ENCODE data around the gene P2RY8. TPM values are rescaled to one million over a fixed set of nuclear protein-coding genes. Genes with fewer than 3 reads are reported as not detected.
"Not testable (repeated sequence)": the region's sequence is repeated elsewhere in the genome, so short reads cannot be mapped to it uniquely, and the experiment has no call there.

The P2RY8 gene
- total and polyA plus RNA-seq, 4 experiments from 2014 or later = 194 to 261 (median 195) TPM

GRCh38 chrX:1450361-1451161 is 86.4 kb downstream of the P2RY8 start:
- intact Hi-C loops (cut with micrococcal nuclease) = no loop called here
- H3K27me3 Mint-ChIP-seq = no peaks in the 10 kb centered on the region
- peak overlapping the region; percentile 3 for H3K27ac ChIP-seq (ENCODE audit: low read depth, low read length)
- H3K9me3 Mint-ChIP-seq = peaks cover 2 to 19% (median 15%) of the 10 kb centered on the region in 8 donors
- H3K4me1 ChIP-seq (ENCODE audit: insufficient read depth, low read length) = peaks cover 36% of the 10 kb centered on the region
- ChIA-PET POLR2A (ENCODE audit: partially characterized antibody) (no interaction called here), CTCF (ENCODE audit: partially characterized antibody) (no interaction called here)
- no peaks in the 10 kb centered on the region for H3K36me3 ChIP-seq (ENCODE audit: insufficient read depth, low read length)
- peaks cover 22 to 34% of the 10 kb centered on the region in 2 donors for H3K36me3 Mint-ChIP-seq
- H3K9me3 ChIP-seq (ENCODE audit: control insufficient read depth in 1 of 2, low read length in 2 of 2) = no peaks in the 10 kb centered on the region
- no peaks in the 10 kb centered on the region for H3K27me3 ChIP-seq (ENCODE audit: insufficient read depth, low read length)
- H3K27ac Mint-ChIP-seq = peak overlapping the region in 1 of 7 donors; percentile 79
- peak overlapping the region in 1 of 8 donors; percentile 23 for H3K4me3 Mint-ChIP-seq
- no peak overlapping the region for H3K4me3 ChIP-seq (ENCODE audit: low read length in 2 of 2)
- DNase-seq = peak in 1 of 5 donors; percentile 43
- H3K4me1 Mint-ChIP-seq = peaks cover 16 to 36% (median 23%) of the 10 kb centered on the region in 4 donors

GRCh38 chrX:1449823-1450149 is 87.2 kb downstream of the P2RY8 start:
- H3K4me1 Mint-ChIP-seq = peaks cover 14 to 37% (median 18%) of the 10 kb centered on the region in 4 donors
- ChIA-PET CTCF (ENCODE audit: partially characterized antibody) (no interaction called here), POLR2A (ENCODE audit: partially characterized antibody) (no interaction called here)
- intact Hi-C loops (cut with micrococcal nuclease) = no loop called here
- H3K27me3 Mint-ChIP-seq = no peaks in the 10 kb centered on the region
- peaks cover 31% of the 10 kb centered on the region for H3K4me1 ChIP-seq (ENCODE audit: insufficient read depth, low read length)
- H3K9me3 Mint-ChIP-seq = peaks cover 3 to 20% (median 17%) of the 10 kb centered on the region in 8 donors
- H3K4me3 Mint-ChIP-seq = peak overlapping the region in 3 of 8 donors; percentile 40 to 46 (median 44)
- no peak overlapping the region for H3K27ac ChIP-seq (ENCODE audit: low read depth, low read length)
- H3K27ac Mint-ChIP-seq = peak overlapping the region in 5 of 7 donors; percentile 28 to 91 (median 65)
- H3K27me3 ChIP-seq (ENCODE audit: insufficient read depth, low read length) = no peaks in the 10 kb centered on the region
- no peak overlapping the region for H3K4me3 ChIP-seq (ENCODE audit: low read length in 2 of 2)
- H3K9me3 ChIP-seq (ENCODE audit: control insufficient read depth in 1 of 2, low read length in 2 of 2) = no peaks in the 10 kb centered on the region
- peaks cover 2% of the 10 kb centered on the region for H3K36me3 ChIP-seq (ENCODE audit: insufficient read depth, low read length)
- DNase-seq = no peak
- peaks cover 28 to 40% of the 10 kb centered on the region in 2 donors for H3K36me3 Mint-ChIP-seq

- H3K4me1 Mint-ChIP-seq = peaks cover 10 to 36% (median 16%) of the 10 kb centered on the region in 4 donors
- peaks cover 3% of the 10 kb centered on the region for H3K36me3 ChIP-seq (ENCODE audit: insufficient read depth, low read length)
- H3K9me3 ChIP-seq (ENCODE audit: control insufficient read depth in 1 of 2, low read length in 2 of 2) = no peaks in the 10 kb centered on the region
- peaks cover 3 to 21% (median 18%) of the 10 kb centered on the region in 8 donors for H3K9me3 Mint-ChIP-seq
- peaks cover 26% of the 10 kb centered on the region for H3K4me1 ChIP-seq (ENCODE audit: insufficient read depth, low read length)
- H3K27me3 Mint-ChIP-seq = no peaks in the 10 kb centered on the region
- POLR2A ChIA-PET (ENCODE audit: partially characterized antibody) = no interaction called here
- intact Hi-C loops (cut with micrococcal nuclease) = no loop called here
- peak overlapping the region in 1 of 8 donors; percentile 46 for H3K4me3 Mint-ChIP-seq
- no peak overlapping the region for H3K4me3 ChIP-seq (ENCODE audit: low read length in 2 of 2)
- CTCF ChIA-PET (ENCODE audit: partially characterized antibody) = no interaction called here
- DNase-seq = peak in 1 of 5 donors; percentile 30
- H3K27ac ChIP-seq (ENCODE audit: low read depth, low read length) = no peak overlapping the region
- H3K36me3 Mint-ChIP-seq = peaks cover 31 to 45% of the 10 kb centered on the region in 2 donors
- peak overlapping the region in 6 of 7 donors; percentile 36 to 85 (median 70) for H3K27ac Mint-ChIP-seq
- H3K27me3 ChIP-seq (ENCODE audit: insufficient read depth, low read length) = no peaks in the 10 kb centered on the region
Observed at GRCh38 chrX:1449036-1449822, 87.8 kb downstream of the P2RY8 start.

GRCh38 chrX:1448573-1449001 is 88.4 kb downstream of the P2RY8 start:
- Mint-ChIP-seq H3K4me1 (peaks cover 10 to 36% (median 19%) of the 10 kb centered on the region in 4 donors), H3K9me3 (peaks cover 3 to 27% (median 18%) of the 10 kb centered on the region in 8 donors), H3K4me3 (peak overlapping the region in 3 of 8 donors; percentile 15 to 46 (median 17)), H3K36me3 (peaks cover 33 to 49% of the 10 kb centered on the region in 2 donors), H3K27ac (peak overlapping the region in 5 of 7 donors; percentile 38 to 85 (median 79))
- H3K4me1 ChIP-seq (ENCODE audit: insufficient read depth, low read length) = peaks cover 25% of the 10 kb centered on the region
- H3K27me3 ChIP-seq (ENCODE audit: insufficient read depth, low read length); H3K27ac ChIP-seq (ENCODE audit: low read depth, low read length); CTCF ChIA-PET (ENCODE audit: partially characterized antibody); H3K36me3 ChIP-seq (ENCODE audit: insufficient read depth, low read length); H3K27me3 Mint-ChIP-seq; intact Hi-C loops (cut with micrococcal nuclease); POLR2A ChIA-PET (ENCODE audit: partially characterized antibody); H3K9me3 ChIP-seq (ENCODE audit: control insufficient read depth in 1 of 2, low read length in 2 of 2); H3K4me3 ChIP-seq (ENCODE audit: low read length in 2 of 2): not testable (repeated sequence)
- DNase-seq = peak in 1 of 5 donors; percentile 35

- DNase-seq = peak in 1 of 5 donors; percentile 22
- H3K36me3 ChIP-seq (ENCODE audit: insufficient read depth, low read length); H3K9me3 ChIP-seq (ENCODE audit: control insufficient read depth in 1 of 2, low read length in 2 of 2); intact Hi-C loops (cut with micrococcal nuclease); CTCF ChIA-PET (ENCODE audit: partially characterized antibody); H3K27me3 Mint-ChIP-seq; H3K27me3 ChIP-seq (ENCODE audit: insufficient read depth, low read length); H3K4me3 ChIP-seq (ENCODE audit: low read length in 2 of 2); POLR2A ChIA-PET (ENCODE audit: partially characterized antibody); H3K27ac ChIP-seq (ENCODE audit: low read depth, low read length): not testable (repeated sequence)
- H3K27ac Mint-ChIP-seq = peak overlapping the region in 4 of 7 donors; percentile 12 to 82 (median 56)
- H3K9me3 Mint-ChIP-seq = peaks cover 3 to 29% (median 18%) of the 10 kb centered on the region in 8 donors
- H3K4me1 ChIP-seq (ENCODE audit: insufficient read depth, low read length) = peaks cover 25% of the 10 kb centered on the region
- peak overlapping the region in 2 of 8 donors; percentile 17 to 46 for H3K4me3 Mint-ChIP-seq
- peaks cover 31 to 53% of the 10 kb centered on the region in 2 donors for H3K36me3 Mint-ChIP-seq
- H3K4me1 Mint-ChIP-seq = peaks cover 10 to 31% (median 19%) of the 10 kb centered on the region in 4 donors
Observed at GRCh38 chrX:1447969-1448572, 88.9 kb downstream of the P2RY8 start.

GRCh38 chrX:1446984-1447968 is 89.7 kb downstream of the P2RY8 start:
- H3K27me3 Mint-ChIP-seq; H3K27ac ChIP-seq (ENCODE audit: low read depth, low read length); H3K4me3 ChIP-seq (ENCODE audit: low read length in 2 of 2); intact Hi-C loops (cut with micrococcal nuclease); CTCF ChIA-PET (ENCODE audit: partially characterized antibody); H3K9me3 ChIP-seq (ENCODE audit: control insufficient read depth in 1 of 2, low read length in 2 of 2); H3K27me3 ChIP-seq (ENCODE audit: insufficient read depth, low read length); H3K36me3 ChIP-seq (ENCODE audit: insufficient read depth, low read length); POLR2A ChIA-PET (ENCODE audit: partially characterized antibody): not testable (repeated sequence)
- H3K4me3 Mint-ChIP-seq = peak overlapping the region in 1 of 8 donors; percentile 31
- H3K4me1 Mint-ChIP-seq = peaks cover 10 to 26% (median 17%) of the 10 kb centered on the region in 4 donors
- H3K4me1 ChIP-seq (ENCODE audit: insufficient read depth, low read length) = peaks cover 23% of the 10 kb centered on the region
- peak in 1 of 5 donors; percentile 33 for DNase-seq
- peak overlapping the region in 6 of 7 donors; percentile 12 to 78 (median 58) for H3K27ac Mint-ChIP-seq
- H3K36me3 Mint-ChIP-seq = peaks cover 30 to 59% of the 10 kb centered on the region in 2 donors
- H3K9me3 Mint-ChIP-seq = peaks cover 3 to 29% (median 18%) of the 10 kb centered on the region in 8 donors

Data from CD4-positive, alpha-beta memory T cell (primary cell).